PC-3 (cell line): ENCODE results near the gene PLEKHH2.

ENCODE experiments used
- CTCF ChIP-seq: fragments of 300-600 bp; sonication (generic); conservative IDR thresholded peaks from 2 replicates; pipeline ENCODE4 v1.5.1; 2017; ENCODE audit warnings: antibody characterized with exemption, low read depth, mild to moderate bottlenecking, low read length
- EZH2 ChIP-seq: fragments of 300-600 bp; sonication (generic); IDR thresholded peaks from one replicate; pipeline ENCODE4 v1.6.1; 2017; ENCODE audit warnings: antibody characterized with exemption, mild to moderate bottlenecking, low read length; ENCODE audit not compliant: unreplicated experiment

DNA sequence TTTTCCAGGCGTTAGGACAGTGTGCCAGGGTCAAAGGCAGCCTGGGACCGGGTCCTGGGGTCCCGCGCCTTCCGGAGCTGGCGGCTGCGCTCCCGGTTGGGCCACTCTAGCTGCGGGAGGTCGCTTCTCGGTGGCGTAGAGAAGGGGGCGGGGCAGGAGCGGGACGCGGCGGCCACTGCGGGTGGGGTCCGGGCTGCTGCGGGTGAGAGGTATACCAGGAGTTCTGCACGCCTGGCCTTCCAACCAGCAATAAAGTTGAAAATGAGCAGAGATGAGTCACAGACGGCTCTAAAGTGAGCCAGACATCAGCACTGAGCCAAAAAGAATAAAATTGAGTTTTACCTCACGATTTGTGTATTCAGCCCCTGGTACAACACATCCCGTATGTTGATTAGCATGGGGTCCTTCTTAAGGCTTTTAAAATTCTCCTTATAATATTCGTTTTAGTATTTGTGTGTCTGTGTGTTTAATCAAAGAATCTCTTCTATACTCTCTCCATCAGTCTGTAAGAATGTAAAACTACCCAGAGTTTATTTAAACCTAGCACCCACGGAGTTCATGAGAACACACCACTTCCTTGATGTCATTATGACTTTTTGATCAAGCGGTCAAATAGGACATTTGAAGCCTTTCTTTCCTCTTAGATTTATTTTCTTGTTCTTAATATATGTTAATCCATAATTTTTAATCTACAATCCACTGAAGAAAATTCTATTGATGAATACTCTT is 39.4 kb downstream of the PLEKHH2 start, which contains the start of gene C1GALT1C1L:
- TF ChIP-seq EZH2: no peak
- TF ChIP-seq CTCF: no peak
